Neuronal stem cell (in vitro differentiated cells): ENCODE data around the gene TFAM.

Source experiments
- DNase-seq: peaks from one replicate; pipeline ENCODE4 v3.0.0-alpha.2; 2013; ENCODE audit warnings: low spot score
- H2AFZ ChIP-seq: one replicate; pipeline ENCODE4 v1.6.1; 2013; ENCODE audit warnings: mild to moderate bottlenecking, low read length, inconsistent platforms
- H2AK5ac ChIP-seq: 2 replicates; pipeline ENCODE4 v1.6.1; 2013; ENCODE audit warnings: low read depth, mild to moderate bottlenecking, inconsistent platforms, low read length, moderate library complexity, mixed read lengths
- H2BK120ac ChIP-seq: 2 replicates; pipeline ENCODE4 v1.6.1; 2013; ENCODE audit warnings: low read depth, mild to moderate bottlenecking, inconsistent platforms, low read length, moderate library complexity, mixed read lengths
- H2BK12ac ChIP-seq: one replicate; pipeline ENCODE4 v1.6.1; 2013; ENCODE audit warnings: low read length, inconsistent platforms
- H2BK15ac ChIP-seq: 2 replicates; pipeline ENCODE4 v1.6.1; 2013; ENCODE audit warnings: mild to moderate bottlenecking, low read length, inconsistent platforms, mixed read lengths
- H2BK5ac ChIP-seq: one replicate; pipeline ENCODE4 v1.6.1; 2013; ENCODE audit warnings: inconsistent platforms, mild to moderate bottlenecking, low read length, moderate library complexity
- H3K14ac ChIP-seq: one replicate; pipeline ENCODE4 v1.6.1; 2013; ENCODE audit warnings: low read length, inconsistent platforms
- H3K18ac ChIP-seq: 2 replicates; pipeline ENCODE4 v1.6.1; 2013; ENCODE audit warnings: low read length, inconsistent platforms
- H3K23ac ChIP-seq: 2 replicates; pipeline ENCODE4 v1.6.1; 2013; ENCODE audit warnings: low read depth, mild to moderate bottlenecking, mixed read lengths, low read length, inconsistent platforms; ENCODE audit not compliant: poor library complexity
- H3K27ac ChIP-seq: replicated peaks from 3 replicates; pipeline ENCODE4 v1.5.1; 2013; ENCODE audit warnings: low read length, inconsistent platforms
- H3K27me3 ChIP-seq, 3 experiments: 2 replicates each; pipeline ENCODE4 v1.6.1; 2013; ENCODE audit warnings: low read length in 3 of 3, mild to moderate bottlenecking in 2 of 3, inconsistent platforms in 1 of 3, low read depth in 1 of 3, mixed read lengths in 1 of 3, moderate library complexity in 1 of 3; ENCODE audit not compliant: control insufficient read depth in 3 of 3, insufficient read depth in 3 of 3
- H3K36me3 ChIP-seq, 2 donors: replicated peaks in 1 of 2; 2 replicates each; pipeline ENCODE4 v1.6.1; 2013; ENCODE audit warnings: low read length in 2 of 2; ENCODE audit not compliant: control insufficient read depth in 2 of 2, insufficient read depth in 2 of 2
- H3K4ac ChIP-seq: 2 replicates; pipeline ENCODE4 v1.6.1; 2013; ENCODE audit warnings: inconsistent platforms, mild to moderate bottlenecking, low read length, moderate library complexity
- H3K4me1 ChIP-seq, 2 donors: 1 replicate in 1 of 2; 2 replicates in 1 of 2; pipeline ENCODE4 v1.6.1; 2013; ENCODE audit warnings: low read length in 2 of 2, low read depth in 1 of 2; ENCODE audit not compliant: control insufficient read depth in 2 of 2, insufficient read depth in 1 of 2
- H3K4me2 ChIP-seq: one replicate; pipeline ENCODE4 v1.6.1; 2013; ENCODE audit warnings: mild to moderate bottlenecking, low read length, inconsistent platforms; ENCODE audit not compliant: insufficient read depth, poor library complexity, severe bottlenecking
- H3K4me3 ChIP-seq, 2 donors: 2 replicates each; pipeline ENCODE4 v1.5.1; 2013; ENCODE audit warnings: low read length in 2 of 2, mild to moderate bottlenecking in 2 of 2, inconsistent platforms in 1 of 2, moderate library complexity in 1 of 2
- H3K79me1 ChIP-seq: one replicate; pipeline ENCODE4 v1.6.1; 2013; ENCODE audit warnings: low read depth, mild to moderate bottlenecking, inconsistent platforms, low read length, moderate library complexity
- H3K9ac ChIP-seq: one replicate; pipeline ENCODE4 v1.6.1; 2013; ENCODE audit warnings: mild to moderate bottlenecking, low read depth, low read length, inconsistent platforms; ENCODE audit not compliant: poor library complexity
- H3K9me3 ChIP-seq, 2 donors: replicated peaks in 1 of 2; 2 replicates each; pipeline versions ENCODE3 to v1.6.1; 2013; ENCODE audit warnings: low read length in 2 of 2, mild to moderate bottlenecking in 2 of 2, inconsistent platforms in 1 of 2, low read depth in 1 of 2, mixed read lengths in 1 of 2, moderate library complexity in 1 of 2; ENCODE audit not compliant: control insufficient read depth in 2 of 2, insufficient read depth in 1 of 2
- H4K8ac ChIP-seq: one replicate; pipeline ENCODE4 v1.6.1; 2013; ENCODE audit warnings: low read depth, mild to moderate bottlenecking, inconsistent platforms, low read length, moderate library complexity
- H4K91ac ChIP-seq: one replicate; pipeline ENCODE4 v1.6.1; 2013; ENCODE audit warnings: low read length, low read depth, mild to moderate bottlenecking, inconsistent platforms; ENCODE audit not compliant: poor library complexity
- WGBS, 2 donors: extraction: QIAGEN DNeasy Blood & Tissue Kit; methylation state at CpG; one replicate each; pipeline ENCODE4 v1.1.7; 2013; ENCODE audit warnings: missing lambda C conversion rate in 2 of 2, mixed read lengths in 1 of 2; ENCODE audit not compliant: insufficient read length in 2 of 2, insufficient replicate concordance in 1 of 2; ENCODE audit errors: extremely low coverage in 2 of 2; 5-methylcytosine and 5-hydroxymethylcytosine counted together

The TFAM gene

GRCh38 chr10:58385784-58386112, 538 bp downstream of the TFAM start:
- no peak overlapping the region for H2BK120ac ChIP-seq
- no peaks in the 10 kb centered on the region for H3K27me3 ChIP-seq
- peak overlapping the region; percentile 67 for H3K14ac ChIP-seq
- peak; percentile 35 for DNase-seq
- no peaks in the 10 kb centered on the region for H3K79me1 ChIP-seq
- peak overlapping the region; percentile 94 for H3K27ac ChIP-seq
- H3K9me3 ChIP-seq = no peaks in the 10 kb centered on the region
- H3K4ac ChIP-seq = no peak overlapping the region
- peak overlapping the region; percentile 99 for H3K9ac ChIP-seq
- H3K23ac ChIP-seq = no peak overlapping the region
- H4K8ac ChIP-seq = no peak overlapping the region
- peak overlapping the region; percentile 96 for H3K18ac ChIP-seq
- H2BK15ac ChIP-seq = no peak overlapping the region
- peak overlapping the region; percentile 96 for H2AFZ ChIP-seq
- H2AK5ac ChIP-seq = no peak overlapping the region
- peak overlapping the region; percentile 90 to 98 for H3K4me3 ChIP-seq
- peaks cover 6 to 46% of the 10 kb centered on the region in 2 donors for H3K36me3 ChIP-seq
- H4K91ac ChIP-seq = no peak overlapping the region
- H3K4me2 ChIP-seq = peak overlapping the region; percentile 52
- no CpG with 5 or more reads among the region's 15 CpGs for WGBS, 2 donors
- peak overlapping the region; percentile 77 for H2BK5ac ChIP-seq
- H3K4me1 ChIP-seq = peaks cover 0 to 4% of the 10 kb centered on the region in 2 donors
- H2BK12ac ChIP-seq = no peak overlapping the region

- no peak overlapping the region for H2AFZ ChIP-seq
- no peak overlapping the region for H3K23ac ChIP-seq
- H3K14ac ChIP-seq = no peak overlapping the region
- no peak for DNase-seq
- no peak overlapping the region for H2AK5ac ChIP-seq
- no peaks in the 10 kb centered on the region for H3K9me3 ChIP-seq
- no peak overlapping the region for H4K91ac ChIP-seq
- H2BK15ac ChIP-seq = no peak overlapping the region
- no peaks in the 10 kb centered on the region for H3K79me1 ChIP-seq
- WGBS, 2 donors = no CpG with 5 or more reads among the region's 3 CpGs
- H3K27ac ChIP-seq = no peak overlapping the region
- H3K4me2 ChIP-seq = no peak overlapping the region
- H2BK120ac ChIP-seq = no peak overlapping the region
- H3K18ac ChIP-seq = no peak overlapping the region
- no peak overlapping the region for H2BK12ac ChIP-seq
- no peak overlapping the region for H3K9ac ChIP-seq
- no peak overlapping the region for H3K4me3 ChIP-seq
- H3K36me3 ChIP-seq = peaks cover 9 to 77% of the 10 kb centered on the region in 2 donors
- no peak overlapping the region for H4K8ac ChIP-seq
- peaks cover 0 to 4% of the 10 kb centered on the region in 2 donors for H3K4me1 ChIP-seq
- H3K27me3 ChIP-seq = no peaks in the 10 kb centered on the region
- no peak overlapping the region for H3K4ac ChIP-seq
- H2BK5ac ChIP-seq = no peak overlapping the region
Measured at GRCh38 chr10:58389024-58389423, 3.8 kb downstream of the TFAM start.

GRCh38 chr10:58393317-58393716, 8.1 kb downstream of the TFAM start:
- Histone ChIP-seq H3K27me3 (no peaks in the 10 kb centered on the region), H2AFZ (no peak overlapping the region), H2AK5ac (no peak overlapping the region), H3K4ac (no peak overlapping the region), H3K18ac (no peak overlapping the region), H3K23ac (no peak overlapping the region), H3K79me1 (no peaks in the 10 kb centered on the region), H3K36me3 (peaks cover 17 to 98% of the 10 kb centered on the region in 2 donors), H4K91ac (no peak overlapping the region), H3K9ac (no peak overlapping the region), H3K4me1 (no peaks in the 10 kb centered on the region), H2BK5ac (no peak overlapping the region), H2BK12ac (no peak overlapping the region), H3K4me3 (no peak overlapping the region), H2BK120ac (no peak overlapping the region), H4K8ac (no peak overlapping the region), H2BK15ac (no peak overlapping the region), H3K9me3 (no peaks in the 10 kb centered on the region), H3K14ac (no peak overlapping the region), H3K27ac (no peak overlapping the region), H3K4me2 (no peak overlapping the region)
- no peak for DNase-seq
- no CpG with 5 or more reads among the region's 2 CpGs for WGBS, 2 donors

GRCh38 chr10:58394471-58394870, 9.3 kb downstream of the TFAM start:
- Histone ChIP-seq H3K27ac (no peak overlapping the region), H2BK15ac (no peak overlapping the region), H3K79me1 (no peaks in the 10 kb centered on the region), H3K4me1 (no peaks in the 10 kb centered on the region), H2BK12ac (no peak overlapping the region), H3K27me3 (no peaks in the 10 kb centered on the region), H3K9me3 (no peaks in the 10 kb centered on the region), H3K9ac (no peak overlapping the region), H3K4ac (no peak overlapping the region), H3K23ac (no peak overlapping the region), H2BK5ac (no peak overlapping the region), H3K14ac (no peak overlapping the region), H4K91ac (no peak overlapping the region), H4K8ac (no peak overlapping the region), H2AFZ (no peak overlapping the region), H2AK5ac (no peak overlapping the region), H3K36me3 (peaks cover 14 to 98% of the 10 kb centered on the region in 2 donors), H3K4me2 (no peak overlapping the region), H3K4me3 (no peak overlapping the region), H2BK120ac (no peak overlapping the region), H3K18ac (no peak overlapping the region)
- no peak for DNase-seq
